Transverse colon (tissue), 4 donors: ENCODE measurements around the gene DNAJC19.

Source experiments
- CTCF ChIP-seq, 5 experiments: fragments of 200-600 bp in 3 of 5; fragments of 450-650 bp in 2 of 5; sonication (generic) in 3 of 5; IDR thresholded peaks; 1 replicate in 2 of 5; 2 replicates in 3 of 5; pipeline ENCODE4 v1.5.1; 2016 to 2017; ENCODE audit warnings: antibody characterized with exemption in 5 of 5, inconsistent platforms in 3 of 5, mild to moderate bottlenecking in 2 of 5, moderate library complexity in 1 of 5
- EP300 ChIP-seq: sonication (generic); formaldehyde crosslinking; IDR thresholded peaks from one replicate; pipeline ENCODE4 v1.6.1; 2017; ENCODE audit warnings: antibody characterized with exemption, low read depth
- POLR2A ChIP-seq: fragments of 450-650 bp; IDR thresholded peaks from one replicate; pipeline ENCODE4 v1.6.1; 2016; ENCODE audit warnings: antibody characterized with exemption, mild to moderate bottlenecking, moderate library complexity
- POLR2AphosphoS5 ChIP-seq, 3 donors: sonication (generic); formaldehyde crosslinking; IDR thresholded peaks; one replicate each; pipeline ENCODE4 v1.6.1; 2016; ENCODE audit warnings: antibody characterized with exemption in 3 of 3

GRCh38 chr3:180970931-180971330, 18.6 kb downstream of the DNAJC19 start:
- TF ChIP-seq CTCF (IDR thresholded peaks at IDR 0.05) (no peak), EP300 (no peak), POLR2AphosphoS5 (IDR thresholded peaks at IDR 0.05) (no peak), POLR2A (no peak)
